Endothelial cell of umbilical vein (primary cell): Measurements from ENCODE around the gene KLC1. TPM values are rescaled to one million over a fixed set of nuclear protein-coding genes. Genes with fewer than 3 reads are reported as not detected.

Source experiments
- BruUV-seq: library from RNA; stranded (reverse); fragments of 400-500 nt; replicated peaks from 2 replicates; lab custom pipeline; 2021; lab: Mats Ljungman, UMichigan
- CTCF ChIA-PET: fragments of 300-600, 350-600 bp; sonication (Branson Sonifier 250); formaldehyde crosslinking; loops from one replicate; lab custom pipeline; 2021; ENCODE audit warnings: antibody characterized with exemption, inconsistent platforms; lab: Charles Lee
- POLR2A ChIA-PET: fragments of 300-600, 350-600 bp; sonication (Branson Sonifier 250); formaldehyde crosslinking; loops from one replicate; lab custom pipeline; 2021; ENCODE audit warnings: antibody characterized with exemption, inconsistent platforms; lab: Charles Lee
- DNase-seq: peaks from one replicate; pipeline ENCODE4 v3.0.0-alpha.2; 2011; ENCODE audit warnings: low read depth, low spot score
- FAIRE-seq: peaks from 2 replicates; lab custom pipeline; 2011; peaks lifted over from hg19 to GRCh38; lab: Jason Lieb, UNC
- H2AFZ ChIP-seq: 2 replicates; pipeline ENCODE4 v1.6.0; 2012; ENCODE audit warnings: low read depth, low read length, control low read depth, inconsistent platforms
- H3K27ac ChIP-seq: 2 replicates; pipeline ENCODE4 v1.5.1; 2011; ENCODE audit warnings: low read depth, mild to moderate bottlenecking, control low read depth, low read length, moderate library complexity; ENCODE audit not compliant: insufficient read depth
- H3K27me3 ChIP-seq, 2 experiments: 2 replicates each; pipeline versions ENCODE4 v1.6.0 to v1.6.1; 2011; ENCODE audit warnings: low read length in 2 of 2, mixed read lengths in 1 of 2; ENCODE audit not compliant: control insufficient read depth in 2 of 2, insufficient read depth in 2 of 2
- H3K36me3 ChIP-seq, 2 experiments: 2 replicates in 1 of 2; 3 replicates in 1 of 2; pipeline ENCODE4 v1.5.1; 2011; ENCODE audit warnings: low read length in 2 of 2, mild to moderate bottlenecking in 1 of 2, moderate library complexity in 1 of 2; ENCODE audit not compliant: control insufficient read depth in 2 of 2, insufficient read depth in 2 of 2; ENCODE audit errors: extremely low read depth in 1 of 2
- H3K4me1 ChIP-seq: 3 replicates; pipeline ENCODE4 v1.5.1; 2011; ENCODE audit warnings: mild to moderate bottlenecking, low read length; ENCODE audit not compliant: control insufficient read depth, insufficient read depth; ENCODE audit errors: extremely low read depth
- H3K4me2 ChIP-seq: 2 replicates; pipeline ENCODE4 v1.6.1; 2011; ENCODE audit warnings: low read length, control low read depth, mixed read lengths; ENCODE audit not compliant: insufficient read depth
- H3K4me3 ChIP-seq, 3 experiments: fragments of 200-600 bp in 1 of 3; sonication (generic), shearing (Covaris generic) in 1 of 3; replicated peaks in 1 of 3; 2 replicates each; pipeline ENCODE4 v1.5.1; 2011 to 2016; ENCODE audit warnings: control low read depth in 3 of 3, low read length in 3 of 3, mild to moderate bottlenecking in 2 of 3, inconsistent platforms in 1 of 3, low read depth in 1 of 3, moderate library complexity in 1 of 3; ENCODE audit not compliant: insufficient read depth in 1 of 3
- H3K79me2 ChIP-seq: 2 replicates; pipeline ENCODE4 v1.6.0; 2012; ENCODE audit warnings: low read length, inconsistent platforms; ENCODE audit not compliant: control insufficient read depth, insufficient read depth
- H3K9ac ChIP-seq: replicated peaks from 2 replicates; pipeline ENCODE3; 2011; ENCODE audit warnings: low read length, control low read depth; ENCODE audit not compliant: insufficient read depth; ENCODE audit errors: extremely low read depth
- H3K9me1 ChIP-seq: replicated peaks from 3 replicates; pipeline ENCODE4 v1.6.0; 2011; ENCODE audit warnings: mild to moderate bottlenecking, low read length; ENCODE audit not compliant: control insufficient read depth, insufficient read depth; ENCODE audit errors: extremely low read depth
- H3K9me3 ChIP-seq: replicated peaks from 2 replicates; pipeline ENCODE4 v1.5.1; 2012; ENCODE audit warnings: low read length, inconsistent platforms; ENCODE audit not compliant: control insufficient read depth, insufficient read depth
- H4K20me1 ChIP-seq: replicated peaks from 2 replicates; pipeline ENCODE3; 2011; ENCODE audit warnings: mild to moderate bottlenecking, low read length; ENCODE audit not compliant: control insufficient read depth, insufficient read depth; ENCODE audit errors: extremely low read depth
- EZH2 ChIP-seq: IDR thresholded peaks from 2 replicates; pipeline ENCODE4 v1.6.1; 2012; ENCODE audit warnings: borderline replicate concordance, low read depth, mild to moderate bottlenecking, moderate library complexity, low read length, inconsistent platforms; ENCODE audit not compliant: severe bottlenecking
- FOS ChIP-seq: IDR thresholded peaks from 2 replicates; pipeline ENCODE4 v1.6.1; 2011; ENCODE audit warnings: mild to moderate bottlenecking, low read length, moderate library complexity, borderline replicate concordance; ENCODE audit not compliant: insufficient read depth
- GATA2 ChIP-seq: IDR thresholded peaks from 2 replicates; pipeline ENCODE4 v1.7.0; 2011; ENCODE audit warnings: low read depth, mild to moderate bottlenecking, moderate library complexity, mixed read lengths, low read length; ENCODE audit not compliant: insufficient read length, insufficient read depth
- JUN ChIP-seq: IDR thresholded peaks from 2 replicates; pipeline ENCODE4 v1.6.1; 2011; ENCODE audit warnings: borderline replicate concordance, low read depth; ENCODE audit not compliant: insufficient read length, insufficient read depth
- MYC ChIP-seq: IDR thresholded peaks from one replicate; pipeline ENCODE4 v1.6.1; 2011; ENCODE audit warnings: mild to moderate bottlenecking, low read depth, low read length
- POLR2A ChIP-seq: IDR thresholded peaks from 2 replicates; pipeline ENCODE4 v1.6.1; 2012; ENCODE audit warnings: low read depth, mild to moderate bottlenecking, control low read depth, low read length
- POLR2AphosphoS5 ChIP-seq: IDR thresholded peaks from 2 replicates; pipeline ENCODE4 v1.6.1; 2012; ENCODE audit warnings: low read depth, mild to moderate bottlenecking, control low read depth, low read length, moderate library complexity; ENCODE audit not compliant: insufficient read depth
- dilution Hi-C: fragments of 300-500 bp; cut with MboI; formaldehyde crosslinking; loops from one replicate; pipeline ENCODE4 v1.15.0; 2019; ENCODE audit warnings: low sequenced_read_pairs; ENCODE audit not compliant: extremely low pct_ligation_motif_present
- intact Hi-C: fragments of 100-400 bp; cut with micrococcal nuclease; formaldehyde crosslinking; loops from one replicate; pipeline ENCODE4 v1.10.0; 2022
- polyA plus RNA-seq, 4 experiments: library from polyadenylated mRNA; depleted of rRNA in 3 of 4; stranded (reverse) in 3 of 4; unstranded in 1 of 4; fragments of >200 nt; gene quantifications; 2 replicates each; pipeline versions ENCODE4 v1.2.1 to v1.2.3, GENCODE V29; 2011 to 2012; ENCODE audit warnings: missing spikeins in 1 of 4
- total RNA-seq: library from RNA; stranded (reverse); gene quantifications from 2 replicates; pipeline ENCODE4 v1.2.3, GENCODE V29; 2021
- TF ChIP-seq, protein P1 (sequence below): IDR thresholded peaks from 2 replicates; pipeline ENCODE4 v1.6.1; 2011; ENCODE audit not compliant: insufficient read depth, insufficient read length
- TF ChIP-seq, protein P2 (sequence below), 2 donors: IDR thresholded peaks; 1 replicate in 1 of 2; 2 replicates in 1 of 2; pipeline ENCODE4 v1.5.1; 2011; ENCODE audit warnings: low read length in 2 of 2, mild to moderate bottlenecking in 2 of 2, moderate library complexity in 2 of 2, control low read depth in 1 of 2, inconsistent platforms in 1 of 2, low read depth in 1 of 2; ENCODE audit not compliant: insufficient read depth in 1 of 2; ENCODE audit errors: extremely low read depth in 1 of 2

Gene KLC1
- total and polyA plus RNA-seq, 2 donors (not counting 3 experiments of a cell fraction or from before 2014, with no cell fraction given), result 124 to 233 TPM

DNA sequence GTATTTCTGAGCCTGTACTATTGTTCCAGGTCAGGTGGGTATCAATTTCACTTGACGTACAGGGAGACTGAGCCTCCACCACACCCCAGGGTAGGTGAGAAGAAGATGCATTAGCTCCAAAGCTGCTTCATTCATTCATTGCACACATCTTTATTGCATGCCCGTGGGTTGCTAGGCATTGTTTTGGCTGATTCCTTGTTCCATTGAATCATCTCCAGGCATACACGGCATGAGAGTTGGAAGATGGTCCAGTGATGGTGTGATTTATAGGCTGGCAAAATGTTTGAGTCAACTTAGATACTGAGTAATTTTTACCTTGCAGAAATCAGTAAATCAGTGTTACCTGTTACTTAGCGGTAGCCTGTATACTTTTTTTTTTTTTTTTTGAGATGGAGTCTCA lies 21.2 kb downstream of the KLC1 start:
- H3K36me3 ChIP-seq, result peaks cover 0 to 7% of the 10 kb centered on the region in 2 experiments
- no peaks in the 10 kb centered on the region for H3K4me1 ChIP-seq
- peaks cover 90% of the 10 kb centered on the region for H3K79me2 ChIP-seq
- ChIA-PET POLR2A (no interaction called here), CTCF (no interaction called here)
- FAIRE-seq (no peak), DNase-seq (no peak)
- no TSS peak for BruUV-seq
- dilution Hi-C loops (no loop called here), intact Hi-C loops (no loop called here)
- peaks cover 4% of the 10 kb centered on the region for H4K20me1 ChIP-seq
- H3K27me3 ChIP-seq, result no peaks in the 10 kb centered on the region
- no peaks in the 10 kb centered on the region for H3K9me3 ChIP-seq
- no peak overlapping the region for H3K9ac ChIP-seq
- H3K27ac ChIP-seq, result no peak overlapping the region
- H2AFZ ChIP-seq, result no peak overlapping the region
- H3K9me1 ChIP-seq, result no peaks in the 10 kb centered on the region
- TF ChIP-seq JUN (no peak), POLR2AphosphoS5 (no peak), FOS (no peak), GATA2 (no peak), EZH2 (no peak), POLR2A (no peak), MYC (no peak)
- TF ChIP-seq, protein P1, sequence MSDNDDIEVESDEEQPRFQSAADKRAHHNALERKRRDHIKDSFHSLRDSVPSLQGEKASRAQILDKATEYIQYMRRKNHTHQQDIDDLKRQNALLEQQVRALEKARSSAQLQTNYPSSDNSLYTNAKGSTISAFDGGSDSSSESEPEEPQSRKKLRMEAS, result no peak
- TF ChIP-seq, protein P2, sequence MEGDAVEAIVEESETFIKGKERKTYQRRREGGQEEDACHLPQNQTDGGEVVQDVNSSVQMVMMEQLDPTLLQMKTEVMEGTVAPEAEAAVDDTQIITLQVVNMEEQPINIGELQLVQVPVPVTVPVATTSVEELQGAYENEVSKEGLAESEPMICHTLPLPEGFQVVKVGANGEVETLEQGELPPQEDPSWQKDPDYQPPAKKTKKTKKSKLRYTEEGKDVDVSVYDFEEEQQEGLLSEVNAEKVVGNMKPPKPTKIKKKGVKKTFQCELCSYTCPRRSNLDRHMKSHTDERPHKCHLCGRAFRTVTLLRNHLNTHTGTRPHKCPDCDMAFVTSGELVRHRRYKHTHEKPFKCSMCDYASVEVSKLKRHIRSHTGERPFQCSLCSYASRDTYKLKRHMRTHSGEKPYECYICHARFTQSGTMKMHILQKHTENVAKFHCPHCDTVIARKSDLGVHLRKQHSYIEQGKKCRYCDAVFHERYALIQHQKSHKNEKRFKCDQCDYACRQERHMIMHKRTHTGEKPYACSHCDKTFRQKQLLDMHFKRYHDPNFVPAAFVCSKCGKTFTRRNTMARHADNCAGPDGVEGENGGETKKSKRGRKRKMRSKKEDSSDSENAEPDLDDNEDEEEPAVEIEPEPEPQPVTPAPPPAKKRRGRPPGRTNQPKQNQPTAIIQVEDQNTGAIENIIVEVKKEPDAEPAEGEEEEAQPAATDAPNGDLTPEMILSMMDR (IDR thresholded peaks at IDR 0.05; ENCODE audit: extremely low read depth in 1 of 2, insufficient read depth in 1 of 2, low read depth in 1 of 2, low read length in 2 of 2), result no peak
- H3K4me3 ChIP-seq, result no peak overlapping the region
- no peak overlapping the region for H3K4me2 ChIP-seq
